ENCODE data around the gene NCOA4. TPM values are rescaled to one million over a fixed set of nuclear protein-coding genes. Genes with fewer than 3 reads are reported as not detected.

The NCOA4 gene
- 187 TPM for total RNA-seq
- long read RNA-seq, transcript NCOA4-207 (10 exons, 3,489 nt): minor isoform, 108 of 472 reads
- long read RNA-seq, transcript NCOA4-204 (10 exons, 3,549 nt): major isoform, 294 of 472 reads
- long read RNA-seq, partial matches to known transcripts: 32 of 472 reads
- long read RNA-seq, other reads (novel, unspliced or antisense): 35 of 472 reads

DNA sequence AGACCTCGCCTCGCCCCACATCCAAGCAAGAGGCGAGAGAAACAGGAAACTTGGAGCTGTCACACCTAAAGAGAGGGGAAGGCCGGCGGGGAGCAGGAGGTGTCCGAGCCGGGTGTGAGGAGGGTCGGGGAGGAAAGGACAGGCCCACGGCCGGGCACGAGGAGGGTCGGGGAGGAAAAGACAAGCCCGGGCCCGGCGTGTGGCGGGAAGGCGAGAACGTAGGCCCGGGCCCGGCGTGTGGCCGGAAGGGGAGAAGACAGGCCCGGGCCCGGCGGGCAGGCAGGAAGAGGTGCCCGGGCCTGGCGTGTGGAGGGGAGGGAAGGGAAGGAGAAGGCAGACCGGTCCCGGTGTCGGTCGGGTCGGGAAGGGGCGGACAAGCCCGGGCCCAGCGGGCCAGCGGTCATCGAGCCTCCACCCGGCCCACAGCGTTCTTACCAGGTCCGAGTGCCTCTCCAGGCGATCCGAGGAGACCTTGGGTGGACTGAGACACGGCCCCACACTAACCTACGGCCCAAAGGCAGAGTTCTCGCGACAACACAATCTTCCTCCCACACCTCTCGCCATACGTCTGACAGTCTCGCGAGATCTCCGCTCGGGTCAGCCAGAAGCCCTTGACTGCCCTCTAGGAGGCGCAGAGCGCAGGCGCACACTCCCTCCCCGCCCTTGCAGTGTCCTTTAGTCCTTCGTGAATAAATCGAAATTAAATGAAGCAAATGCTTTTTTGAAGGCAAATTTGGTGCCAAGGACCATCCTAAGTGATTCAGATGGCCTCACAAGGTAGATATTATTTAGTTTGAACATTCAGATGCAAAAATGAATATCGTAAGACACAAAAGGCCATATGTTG lies at the start of gene NCOA4:
Gene NCOA4 (minus strand): TSS at position 533 of the 847 bp plus-strand sequence. CDS start 13,943 bp downstream, outside the sequence.
- H3K4me1 ChIP-seq: peaks cover 48% of the 10 kb centered on the region
- no peaks in the 10 kb centered on the region for H3K9me3 ChIP-seq
- peak within 1 kb of the TSS; percentile 96 for H3K4me3 ChIP-seq
- intact Hi-C loops (cut with DNase I): no loop called here
- peak within 1 kb of the TSS; percentile 90 for H3K27ac ChIP-seq
- TF ChIP-seq, protein P1, sequence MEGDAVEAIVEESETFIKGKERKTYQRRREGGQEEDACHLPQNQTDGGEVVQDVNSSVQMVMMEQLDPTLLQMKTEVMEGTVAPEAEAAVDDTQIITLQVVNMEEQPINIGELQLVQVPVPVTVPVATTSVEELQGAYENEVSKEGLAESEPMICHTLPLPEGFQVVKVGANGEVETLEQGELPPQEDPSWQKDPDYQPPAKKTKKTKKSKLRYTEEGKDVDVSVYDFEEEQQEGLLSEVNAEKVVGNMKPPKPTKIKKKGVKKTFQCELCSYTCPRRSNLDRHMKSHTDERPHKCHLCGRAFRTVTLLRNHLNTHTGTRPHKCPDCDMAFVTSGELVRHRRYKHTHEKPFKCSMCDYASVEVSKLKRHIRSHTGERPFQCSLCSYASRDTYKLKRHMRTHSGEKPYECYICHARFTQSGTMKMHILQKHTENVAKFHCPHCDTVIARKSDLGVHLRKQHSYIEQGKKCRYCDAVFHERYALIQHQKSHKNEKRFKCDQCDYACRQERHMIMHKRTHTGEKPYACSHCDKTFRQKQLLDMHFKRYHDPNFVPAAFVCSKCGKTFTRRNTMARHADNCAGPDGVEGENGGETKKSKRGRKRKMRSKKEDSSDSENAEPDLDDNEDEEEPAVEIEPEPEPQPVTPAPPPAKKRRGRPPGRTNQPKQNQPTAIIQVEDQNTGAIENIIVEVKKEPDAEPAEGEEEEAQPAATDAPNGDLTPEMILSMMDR (IDR thresholded peaks at IDR 0.05): peak; percentile 75
- DNase-seq (peak; percentile 98), ATAC-seq (peak; percentile 98)
- peaks cover 8% of the 10 kb centered on the region for H3K36me3 ChIP-seq
- no peaks in the 10 kb centered on the region for H3K27me3 ChIP-seq

DNA sequence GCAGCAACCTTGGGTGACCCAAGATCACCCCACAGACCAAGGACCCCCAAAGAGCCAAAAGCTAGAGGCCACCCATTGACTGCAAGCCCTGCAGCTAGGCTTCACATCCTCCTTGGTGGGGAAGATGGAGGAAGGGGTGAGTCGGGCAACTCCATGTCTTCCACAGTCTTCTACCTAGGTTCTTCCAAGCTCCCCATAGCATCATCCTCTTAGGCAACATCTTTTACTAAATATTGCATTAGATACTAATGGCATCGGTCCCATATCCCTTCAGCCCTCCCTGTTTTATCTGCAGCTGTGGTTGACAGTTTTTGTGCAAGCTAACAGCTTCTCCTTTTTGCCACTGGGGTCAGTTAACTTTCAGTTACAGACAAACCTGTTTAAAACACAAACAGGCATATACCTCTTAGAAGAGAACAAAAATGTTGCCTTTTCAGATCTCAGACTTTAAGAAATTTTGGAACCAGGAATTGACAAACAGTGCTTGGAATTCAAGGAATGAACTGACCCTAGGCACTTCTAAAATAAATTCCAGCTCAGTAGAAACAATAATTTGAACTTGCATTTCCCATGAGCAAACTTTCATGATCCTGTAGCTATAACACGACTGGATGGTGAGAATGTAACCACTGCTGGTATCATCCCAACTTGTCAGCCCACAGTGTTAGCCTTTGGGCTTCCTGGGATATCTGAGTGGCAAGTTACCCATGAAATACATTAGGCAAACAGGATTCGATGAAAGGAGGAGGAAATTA lies 49.6 kb upstream of the NCOA4 start:
- H3K27me3 ChIP-seq: no peaks in the 10 kb centered on the region
- no peaks in the 10 kb centered on the region for H3K36me3 ChIP-seq
- H3K9me3 ChIP-seq: no peaks in the 10 kb centered on the region
- H3K4me1 ChIP-seq: no peaks in the 10 kb centered on the region
- no peak overlapping the region for H3K4me3 ChIP-seq
- TF ChIP-seq, protein P1 (IDR thresholded peaks at IDR 0.05): no peak
- H3K27ac ChIP-seq: peak overlapping the region; percentile 19
- DNase-seq: no peak
- intact Hi-C loops (cut with DNase I): no loop called here
- peak; percentile 74 for ATAC-seq

DNA sequence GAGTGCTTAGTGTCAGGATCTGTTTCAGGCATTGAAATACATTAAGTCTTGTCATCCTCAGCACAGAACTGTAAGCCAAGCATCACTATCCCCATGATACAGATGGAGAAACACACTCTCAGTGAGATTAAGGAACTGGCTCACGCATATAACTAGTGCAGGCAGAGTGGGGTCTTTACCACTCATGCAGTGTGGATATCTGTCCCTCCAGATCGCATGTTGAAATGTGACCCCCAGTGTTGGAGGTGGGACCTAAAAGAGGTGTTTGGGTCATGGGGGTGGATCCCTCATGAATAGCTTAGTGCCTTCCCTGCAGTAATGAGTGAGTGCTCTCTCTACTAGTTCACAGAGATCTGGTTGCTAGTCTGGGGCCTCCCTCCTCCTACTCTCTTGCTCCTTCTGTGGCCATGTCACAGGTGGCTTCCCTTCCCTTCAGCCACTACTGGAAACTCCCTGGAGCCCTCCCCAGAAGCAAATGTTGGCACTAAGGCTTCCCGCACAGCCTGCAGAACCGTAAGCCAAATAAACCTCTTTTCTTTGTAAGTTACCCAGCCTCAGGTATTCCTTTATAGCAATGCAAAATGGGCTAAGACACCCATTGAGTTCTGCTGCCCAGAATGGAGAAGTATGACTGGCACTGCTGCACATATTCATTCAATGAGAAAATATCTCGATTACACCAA lies 47.4 kb upstream of the NCOA4 start:
- DNase-seq: no peak
- Histone ChIP-seq H3K36me3 (no peaks in the 10 kb centered on the region), H3K4me3 (no peak overlapping the region), H3K9me3 (no peaks in the 10 kb centered on the region), H3K27ac (no peak overlapping the region), H3K27me3 (no peaks in the 10 kb centered on the region), H3K4me1 (no peaks in the 10 kb centered on the region)
- intact Hi-C loops (cut with DNase I): no loop called here
- TF ChIP-seq, protein P1 (IDR thresholded peaks at IDR 0.05): no peak
- peak; percentile 63 for ATAC-seq

DNA sequence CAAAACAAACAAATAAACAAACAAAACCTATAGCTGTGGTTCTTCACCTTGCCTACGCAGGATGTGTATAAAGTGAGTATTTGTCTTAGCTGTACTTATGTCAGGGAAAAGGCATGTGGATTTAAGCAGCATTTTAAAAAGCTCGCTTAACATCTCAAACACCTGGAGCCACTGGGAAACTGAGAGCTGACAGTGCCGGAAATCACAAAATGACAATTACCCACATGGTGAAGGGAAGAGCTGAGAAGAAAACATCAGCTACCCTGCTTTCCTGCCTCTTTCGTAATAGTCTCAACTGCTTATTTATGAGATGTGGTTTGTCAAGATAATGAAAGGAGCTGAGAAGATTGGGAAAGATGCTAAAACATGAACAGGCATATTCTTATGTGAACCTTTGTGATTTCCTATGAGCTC lies 46.7 kb upstream of the NCOA4 start:
- Histone ChIP-seq H3K4me1 (no peaks in the 10 kb centered on the region), H3K4me3 (no peak overlapping the region), H3K27ac (no peak overlapping the region), H3K9me3 (no peaks in the 10 kb centered on the region), H3K36me3 (no peaks in the 10 kb centered on the region), H3K27me3 (no peaks in the 10 kb centered on the region)
- TF ChIP-seq, protein P1 (IDR thresholded peaks at IDR 0.05): no peak
- DNase-seq (no peak), ATAC-seq (peak; percentile 43)
- intact Hi-C loops (cut with DNase I): no loop called here

DNA sequence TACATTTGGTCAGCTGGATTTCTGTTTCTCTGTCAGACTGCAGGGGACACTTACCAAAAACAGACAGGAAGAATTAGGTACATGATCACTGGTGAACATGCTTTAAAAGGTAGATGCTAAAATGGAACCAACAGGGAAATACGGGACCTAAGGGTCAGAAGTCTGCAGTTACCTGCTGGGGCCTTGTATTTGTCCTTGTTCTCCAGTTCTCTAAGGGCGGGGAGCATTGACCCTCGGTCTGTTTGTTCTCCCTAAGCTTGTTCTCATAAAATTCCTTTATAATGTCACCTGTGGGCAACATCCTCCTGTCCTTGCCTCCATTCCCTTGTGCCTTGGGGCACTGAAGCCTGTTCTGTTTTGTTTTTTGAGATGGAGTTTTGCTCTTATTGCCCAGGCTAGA lies 45.4 kb upstream of the NCOA4 start:
- intact Hi-C loops (cut with DNase I): no loop called here

More for the DNA sequence above, 45.4 kb upstream of the NCOA4 start:
- H3K27ac ChIP-seq: no peak overlapping the region
- ATAC-seq (no peak), DNase-seq (no peak)
- H3K9me3 ChIP-seq: no peaks in the 10 kb centered on the region
- no peaks in the 10 kb centered on the region for H3K4me1 ChIP-seq
- H3K4me3 ChIP-seq: no peak overlapping the region
- no peaks in the 10 kb centered on the region for H3K27me3 ChIP-seq
- TF ChIP-seq, protein P1 (IDR thresholded peaks at IDR 0.05): no peak
- H3K36me3 ChIP-seq: no peaks in the 10 kb centered on the region

Measured in upper lobe of right lung (tissue), 1 donor.